Skeletal muscle cell (primary cell): ENCODE data around the gene KIF4B.

Source experiments
- DNase-seq: peaks from one replicate; pipeline ENCODE4 v3.0.0-alpha.2; 2010; ENCODE audit warnings: low read depth
- H3K4me3 ChIP-seq: 2 replicates; pipeline ENCODE4 v1.5.1; 2011; ENCODE audit warnings: low read depth, mild to moderate bottlenecking, control low read depth, low read length, moderate library complexity

Gene KIF4B

DNA sequence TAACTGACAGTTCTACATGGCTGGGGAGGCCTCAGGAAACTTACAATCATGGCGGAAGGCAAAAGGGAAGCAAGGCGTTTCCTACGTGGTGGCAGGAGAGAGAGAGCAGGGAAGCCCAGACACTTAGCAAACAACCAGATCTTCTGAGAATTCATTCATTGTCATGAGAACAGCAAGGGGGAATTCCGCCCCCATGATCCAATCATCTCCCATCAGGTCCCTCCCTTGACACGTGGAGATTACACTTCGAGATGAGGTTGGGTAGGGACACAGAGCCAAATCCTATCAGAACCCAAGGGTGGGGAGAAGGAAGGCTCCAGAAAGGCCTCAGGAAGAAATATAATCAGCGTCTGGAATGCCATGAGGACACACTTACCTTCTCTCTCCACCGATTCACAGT is 34.3 kb downstream of the KIF4B start:
- no peak overlapping the region for H3K4me3 ChIP-seq
- DNase-seq = no peak

DNA sequence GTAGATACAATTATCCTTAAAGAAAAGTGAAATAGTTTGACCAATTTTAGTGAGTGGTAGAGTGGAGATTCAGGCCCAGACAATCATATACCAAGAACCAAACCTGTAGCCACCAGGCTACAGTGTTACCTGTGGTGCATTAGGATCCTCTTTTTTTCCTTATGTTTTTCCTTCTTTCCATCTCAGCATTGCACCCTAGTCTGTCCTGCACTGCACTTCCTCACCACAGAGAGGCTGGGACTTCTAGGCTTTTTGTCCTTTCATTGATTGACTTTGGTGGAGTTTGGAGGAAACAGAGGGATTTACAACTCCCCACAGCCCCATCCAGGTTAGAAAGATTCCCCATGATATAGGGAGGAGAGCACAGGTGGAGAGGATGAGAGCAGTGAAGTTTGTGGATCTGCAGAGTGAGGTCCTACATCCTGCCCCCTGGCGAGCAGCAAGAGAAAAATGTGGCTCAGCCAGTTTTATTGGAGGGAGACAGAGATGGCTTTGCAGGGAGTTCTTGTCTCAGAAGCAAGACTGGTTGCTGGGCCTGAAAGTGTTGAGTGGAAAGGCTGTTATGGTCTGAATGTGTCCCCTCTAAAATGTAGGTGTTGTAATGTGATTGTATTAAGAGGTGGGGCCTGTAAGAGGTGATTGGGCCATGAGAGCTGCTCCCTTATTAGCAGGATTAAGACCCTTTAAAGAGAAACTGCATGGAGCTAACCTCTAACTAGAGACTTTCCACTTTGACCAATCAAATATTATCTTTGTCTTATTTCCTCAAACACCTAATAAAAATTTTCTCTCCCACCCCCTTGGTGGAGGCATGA is 36.2 kb downstream of the KIF4B start:
- DNase-seq = no peak
- no peak overlapping the region for H3K4me3 ChIP-seq

DNA sequence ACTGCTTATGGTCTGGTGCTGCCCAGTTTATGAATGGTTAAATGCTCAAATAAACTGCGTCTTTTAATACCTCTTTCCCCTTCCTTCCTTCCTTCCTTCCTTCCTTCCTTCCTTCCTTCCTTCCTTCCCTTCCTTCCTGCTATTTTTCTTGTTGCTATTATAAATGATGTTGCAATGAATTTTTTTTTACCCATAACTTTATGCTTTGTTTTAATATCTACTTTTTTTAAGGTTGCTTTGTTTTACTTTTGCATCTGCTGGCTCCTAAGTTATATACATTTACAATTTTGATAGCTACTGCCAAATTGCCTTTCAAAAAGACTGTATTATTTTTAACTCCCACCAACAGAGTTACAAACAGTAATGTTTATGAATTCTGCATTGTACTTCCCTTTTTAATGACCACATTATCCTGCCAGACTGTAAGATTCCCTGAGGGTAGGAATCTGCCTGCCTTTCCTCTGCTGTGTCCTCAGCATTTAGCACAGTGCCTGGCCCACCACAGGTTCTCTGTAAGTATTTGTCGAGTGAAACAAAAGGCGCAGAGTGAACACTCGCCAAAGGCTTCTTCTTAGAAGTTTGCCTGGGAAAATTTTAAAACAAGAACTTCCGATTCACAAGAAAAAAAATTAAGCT is 36.9 kb downstream of the KIF4B start:
- DNase-seq = no peak
- H3K4me3 ChIP-seq = no peak overlapping the region

DNA sequence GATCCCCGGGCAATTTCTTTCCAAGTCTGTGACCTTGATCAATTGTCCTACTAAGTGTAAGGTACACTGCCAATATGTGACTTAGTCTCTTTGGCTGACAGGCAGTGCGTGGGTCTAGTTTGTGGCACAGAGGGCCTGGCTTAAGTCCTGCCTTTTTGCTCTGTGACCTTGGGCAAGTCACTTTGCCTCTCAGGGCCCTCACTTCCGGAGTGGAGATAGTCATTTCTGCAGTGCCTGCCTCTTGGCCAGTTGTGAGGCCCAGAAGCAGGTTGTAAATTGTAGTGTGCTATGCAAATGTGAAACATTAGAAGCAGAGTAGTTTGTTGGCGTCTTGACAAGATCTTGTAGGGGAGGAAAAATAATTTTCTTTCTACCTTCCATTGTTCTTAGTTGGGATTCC is 39.0 kb downstream of the KIF4B start:
- H3K4me3 ChIP-seq = no peak overlapping the region
- no peak for DNase-seq

DNA sequence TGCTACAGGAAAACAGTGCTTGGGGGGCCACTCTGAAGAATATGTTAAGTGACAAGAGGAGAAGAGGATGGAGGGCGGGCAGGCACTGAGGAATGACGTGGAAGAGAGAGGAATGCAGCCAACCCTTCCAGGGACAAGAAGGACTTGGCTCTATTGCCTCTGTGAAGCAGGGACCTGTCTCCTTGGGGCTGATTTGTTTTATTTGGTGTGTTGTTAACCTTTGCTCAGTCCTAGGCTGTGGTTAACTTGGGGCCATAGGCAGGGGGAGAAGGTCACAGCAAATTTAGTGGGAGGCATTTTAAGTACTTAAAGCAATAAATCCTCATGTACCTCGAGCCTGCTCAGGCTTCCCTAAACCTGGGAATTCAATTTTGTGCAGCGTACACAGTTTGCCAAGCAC is 39.9 kb downstream of the KIF4B start:
- no peak overlapping the region for H3K4me3 ChIP-seq
- no peak for DNase-seq

DNA sequence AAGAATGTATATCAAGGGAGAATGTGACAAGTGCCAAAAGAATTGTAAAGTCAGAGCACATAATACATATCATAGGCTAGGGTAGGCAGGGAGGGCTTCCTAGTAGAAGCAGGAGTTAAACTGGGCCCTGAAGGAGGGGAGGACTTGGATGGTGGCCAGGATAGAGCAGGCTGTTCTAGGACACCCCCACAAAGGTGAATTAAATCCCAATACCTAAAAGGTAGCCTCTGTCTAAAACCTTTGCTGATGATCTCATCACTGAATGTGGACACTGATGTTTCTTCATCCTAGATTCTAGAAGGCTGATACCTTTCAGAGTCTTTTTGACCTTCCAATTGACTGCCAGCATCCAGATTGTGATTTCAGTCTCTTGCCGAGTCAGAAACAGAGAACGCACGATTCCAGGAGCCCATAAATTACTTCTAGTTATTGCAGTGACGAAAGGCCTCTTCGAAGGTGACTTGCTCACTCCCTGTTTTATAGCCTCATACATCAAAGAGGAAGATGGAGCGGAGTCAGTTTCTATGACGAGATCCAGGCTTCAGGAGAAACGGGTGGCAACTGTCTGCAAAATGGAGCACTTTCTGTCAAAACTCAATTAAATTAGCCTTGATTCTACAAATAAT is 43.2 kb downstream of the KIF4B start:
- H3K4me3 ChIP-seq = no peak overlapping the region
- DNase-seq = no peak

DNA sequence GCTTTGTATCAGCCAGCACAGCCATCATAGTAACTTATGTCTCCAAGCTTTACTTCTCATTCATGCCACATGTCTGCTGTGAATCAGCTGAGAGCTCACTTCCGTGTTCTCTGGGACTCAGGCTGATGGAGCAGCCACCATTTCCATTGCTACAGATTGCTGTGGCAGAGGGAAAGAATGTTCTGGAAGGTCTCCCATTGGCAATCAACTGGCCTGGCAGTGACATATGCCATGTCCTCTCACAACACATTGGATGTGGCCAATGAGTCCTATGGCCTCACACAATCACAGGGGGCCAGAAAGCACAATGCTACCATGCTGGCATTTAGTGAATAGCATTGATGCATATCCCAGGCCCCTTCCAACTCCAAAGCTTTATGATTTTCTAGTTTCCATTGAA is 44.1 kb downstream of the KIF4B start:
- H3K4me3 ChIP-seq = no peak overlapping the region
- DNase-seq = no peak

DNA sequence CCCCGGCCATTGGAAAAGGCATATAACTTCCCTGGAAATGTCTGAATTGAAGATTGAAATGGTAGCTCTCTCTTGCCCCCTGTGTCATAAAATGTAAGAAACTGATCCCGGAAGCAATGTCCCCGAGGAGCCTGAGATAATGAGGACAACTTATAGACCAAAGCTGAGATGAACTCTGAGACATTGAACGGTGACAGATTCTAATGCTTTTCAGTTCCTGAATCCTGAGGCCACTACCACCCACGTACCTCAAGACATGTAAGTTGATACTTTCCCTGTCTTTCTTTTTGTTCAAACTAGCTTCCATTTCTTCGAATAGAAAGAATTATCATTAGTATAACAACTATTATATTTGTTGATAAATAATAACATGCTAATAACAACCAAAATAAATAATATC is 51.0 kb downstream of the KIF4B start:
- H3K4me3 ChIP-seq = no peak overlapping the region
- DNase-seq = no peak

DNA sequence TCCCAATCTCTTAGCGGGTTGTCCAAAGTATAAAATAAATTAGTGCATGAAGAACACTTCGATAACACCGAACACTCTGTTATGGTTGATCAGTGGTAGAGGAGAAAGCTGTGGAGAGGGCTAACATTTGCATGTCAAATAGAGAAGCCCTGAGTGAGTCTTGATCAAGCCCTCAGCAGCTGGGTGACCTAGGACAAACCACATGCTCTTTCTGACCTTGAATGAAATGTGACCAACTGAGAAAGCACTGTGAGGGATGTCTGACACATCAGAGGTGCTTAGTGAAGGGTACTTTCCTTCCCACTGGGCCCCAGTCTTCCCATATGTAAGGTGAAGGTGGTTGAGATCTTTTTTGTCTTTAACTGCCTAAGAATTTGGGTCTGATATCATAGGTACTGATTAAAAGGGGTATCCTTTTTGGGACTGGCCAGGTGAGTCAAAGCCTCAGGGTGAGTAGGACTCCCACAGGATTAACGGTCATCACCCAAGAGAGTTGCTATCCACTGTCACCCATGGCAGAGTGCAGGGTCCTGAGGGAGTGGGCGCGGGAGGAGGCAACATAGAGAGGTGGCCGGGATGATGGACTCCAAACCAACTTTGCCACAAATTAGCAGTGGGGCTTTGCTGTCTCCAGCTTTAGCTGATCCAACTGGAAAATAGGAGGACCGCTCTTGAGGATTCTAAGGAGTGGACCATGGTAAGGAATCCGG is 53.5 kb downstream of the KIF4B start:
- H3K4me3 ChIP-seq = no peak overlapping the region

More for the DNA sequence above, 53.5 kb downstream of the KIF4B start:
- DNase-seq = no peak
